Left cardiac atrium (tissue), 4 donors: ENCODE results near the gene FHL5. TPM values are rescaled to one million over a fixed set of nuclear protein-coding genes. Genes with fewer than 3 reads are reported as not detected.
"Not testable (repeated sequence)": the region's sequence is repeated elsewhere in the genome, so short reads cannot be mapped to it uniquely, and the experiment has no call there.

Experiments
- ATAC-seq, 2 donors: fragments of 200-7000 bp; cut with Tn5 transposase; one replicate each; pipeline ENCODE4 v1.9.1; 2020; ENCODE audit warnings: mild to moderate bottlenecking in 2 of 2, moderate library complexity in 2 of 2
- DNase-seq: peaks from one replicate; pipeline ENCODE4 v3.0.0-alpha.2; 2020
- intact Hi-C, 2 donors: fragments of 100-400 bp; cut with DNase I; formaldehyde crosslinking; loops; one replicate each; pipeline versions ENCODE4 v1.14.1 to v1.15.1; 2022 to 2023
- total RNA-seq, 2 donors: library from RNA; stranded (reverse); fragmentation: NEBNext Ultra II Directional; extraction: Animal tissue kit (Norgen Biotek cat#: 25700); gene quantifications; one replicate each; pipeline ENCODE4 v1.2.1, GENCODE V29; 2021
- donor health status: DM: no; HTN: yes; CAD: no.
- donor health status: DM: no; HTN: yes; CAD: no; lungs with severe emphysema.
- donor health status: DM: yes; HTN: yes; CAD: no.
- donor health status: Dilated cardiomyopathy.

The FHL5 gene
- total RNA-seq, 2 donors from 2014 or later, result 9.5 to 9.6 TPM

GRCh38 chr6:96582436-96582835 lies 19.5 kb downstream of the FHL5 start:
- intact Hi-C loops, result no loop called here
- ATAC-seq, result no peak
- no peak for DNase-seq

GRCh38 chr6:96604420-96604819 lies 41.5 kb downstream of the FHL5 start:
- ATAC-seq (no peak), DNase-seq (no peak)
- intact Hi-C loops, result no loop called here

- intact Hi-C loops, result no loop called here
- ATAC-seq, result no peak
- no peak for DNase-seq
Measured at GRCh38 chr6:96608074-96608473, 45.1 kb downstream of the FHL5 start.

GRCh38 chr6:96610019-96610418 lies 47.1 kb downstream of the FHL5 start:
- DNase-seq, result no peak
- intact Hi-C loops, result no loop called here

GRCh38 chr6:96611342-96611991 lies 48.5 kb downstream of the FHL5 start:
- no peak for DNase-seq
- intact Hi-C loops, result no loop called here
- ATAC-seq, result no peak

More at GRCh38 chr6:96610019-96610418, 47.1 kb downstream of the FHL5 start:
- no peak for ATAC-seq

GRCh38 chr6:96613291-96613999 lies 50.5 kb downstream of the FHL5 start:
- intact Hi-C loops, result no loop called here
- DNase-seq (no peak), ATAC-seq (no peak)

- intact Hi-C loops, result loop anchor here in 1 of 2 donors (10.0 kb wide), 1 partner anchor 434 kb away; no protein-coding TSS in a partner anchor
- ATAC-seq (no peak), DNase-seq (no peak)
Measured at GRCh38 chr6:96620851-96621250, 57.9 kb downstream of the FHL5 start.

GRCh38 chr6:96621983-96622382 lies 59.1 kb downstream of the FHL5 start:
- DNase-seq (no peak), ATAC-seq (no peak)
- intact Hi-C loops, result loop anchor here in 1 of 2 donors (10.0 kb wide), 1 partner anchor 433 kb away; no protein-coding TSS in a partner anchor

GRCh38 chr6:96624957-96625356 lies 62.0 kb downstream of the FHL5 start:
- intact Hi-C loops, result loop anchor here (5.0 to 10.0 kb wide), 2 partner anchors 272 to 430 kb away; partner anchors contain the start of gene NDUFAF4 (in 1 of the 2)
- DNase-seq (no peak), ATAC-seq (no peak)

- DNase-seq (no peak), ATAC-seq (peak; percentile 58 to 83)
- intact Hi-C loops, result loop anchor here (2.0 to 10.0 kb wide), 3 partner anchors 270 to 432 kb away; partner anchors contain the start of gene NDUFAF4 (in 1 of the 2)
Measured at GRCh38 chr6:96626759-96627364, 63.9 kb downstream of the FHL5 start.

- DNase-seq, result no peak
- intact Hi-C loops, result no loop called here
- ATAC-seq, result no peak
Measured at GRCh38 chr6:96631248-96631647, 68.3 kb downstream of the FHL5 start.

- intact Hi-C loops, ATAC-seq, DNase-seq: not testable (repeated sequence)
Measured at GRCh38 chr6:96637979-96638378, 75.1 kb downstream of the FHL5 start.

GRCh38 chr6:96645106-96645505 lies 82.2 kb downstream of the FHL5 start:
- intact Hi-C loops, result no loop called here
- ATAC-seq (no peak), DNase-seq (no peak)

GRCh38 chr6:96649926-96650325 lies 87.0 kb downstream of the FHL5 start:
- intact Hi-C loops, result no loop called here
- DNase-seq (no peak), ATAC-seq (no peak)

- ATAC-seq, result no peak
- DNase-seq, result no peak
- intact Hi-C loops, result no loop called here
Measured at GRCh38 chr6:96651816-96652215, 88.9 kb downstream of the FHL5 start.

- intact Hi-C loops, result no loop called here
- DNase-seq, result no peak
- ATAC-seq, result no peak
Measured at GRCh38 chr6:96652552-96652951, 89.6 kb downstream of the FHL5 start.

- no peak for ATAC-seq
- intact Hi-C loops, result no loop called here
- DNase-seq, result no peak
Measured at GRCh38 chr6:96653181-96653580, 90.3 kb downstream of the FHL5 start.

GRCh38 chr6:96656567-96656966 lies 93.6 kb downstream of the FHL5 start:
- intact Hi-C loops, result no loop called here
- DNase-seq (no peak), ATAC-seq (no peak)

GRCh38 chr6:96657344-96657743 lies 94.4 kb downstream of the FHL5 start:
- ATAC-seq (no peak), DNase-seq (no peak)
- intact Hi-C loops, result no loop called here
